HCT116 (cell line): ENCODE results near the gene TXNDC16. TPM values are rescaled to one million over a fixed set of nuclear protein-coding genes. Genes with fewer than 3 reads are reported as not detected.

Source experiments
- ATAC-seq: fragments of 200-7000 bp; cut with Tn5 transposase; 2 replicates; pipeline ENCODE4 v1.9.1; 2020; ENCODE audit warnings: mild to moderate bottlenecking, moderate library complexity
- BruUV-seq: library from RNA; stranded (reverse); fragments of 400-500 nt; replicated peaks from 2 replicates; lab custom pipeline; 2021; lab: Mats Ljungman, UMichigan
- CTCF ChIA-PET: fragments of 300-600 bp; sonication (Branson Sonifier 250); formaldehyde crosslinking; loops from one replicate; lab custom pipeline; 2021; ENCODE audit warnings: antibody characterized with exemption; lab: Charles Lee
- POLR2A ChIA-PET: fragments of 300-600, 350-600 bp; sonication (Branson Sonifier 250); formaldehyde crosslinking; loops from one replicate; lab custom pipeline; 2021; ENCODE audit warnings: antibody characterized with exemption; lab: Charles Lee
- RAD21 ChIA-PET, 2 experiments: fragments of 300-600 bp; sonication (Branson Sonifier 250); formaldehyde crosslinking; loops; one replicate each; lab custom pipeline; 2023; ENCODE audit warnings: low total read pairs in 2 of 2; ENCODE audit not compliant: uncharacterized antibody in 2 of 2, unreplicated experiment in 2 of 2, low non-redundant PET in 1 of 2; lab: Charles Lee
- DNase-seq: peaks from one replicate; pipeline ENCODE4 v3.0.0-alpha.2; 2010; ENCODE audit warnings: low read depth, low spot score
- H2AFZ ChIP-seq: fragments of 200-600 bp; shearing (Covaris generic), sonication (generic); 2 replicates; pipeline ENCODE4 v1.6.1; 2017; ENCODE audit warnings: low read depth, mixed run types, mixed read lengths, antibody characterized with exemption, low read length; ENCODE audit not compliant: poor library complexity, severe bottlenecking
- H3K27ac ChIP-seq: 2 replicates; pipeline ENCODE4 v1.5.1; 2012; ENCODE audit warnings: low read depth, low read length
- H3K27me3 ChIP-seq: fragments of 200-600 bp; sonication (generic); 2 replicates; pipeline ENCODE4 v1.6.1; 2016; ENCODE audit warnings: mixed run types, low read length, mixed read lengths; ENCODE audit not compliant: insufficient read depth
- H3K36me3 ChIP-seq, 2 experiments: fragments of 200-500 bp in 1 of 2; fragments of 200-600 bp in 1 of 2; sonication (Bioruptor generic) in 1 of 2; sonication (generic) in 1 of 2; 2 replicates each; pipeline versions ENCODE4 v1.5.1 to v1.6.1; 2014 to 2016; ENCODE audit warnings: low read length in 2 of 2, inconsistent platforms in 1 of 2, mixed read lengths in 1 of 2, mixed run types in 1 of 2; ENCODE audit not compliant: insufficient read depth in 2 of 2, control insufficient read depth in 1 of 2
- H3K4me1 ChIP-seq, 2 experiments: fragments of 200-600 bp in 1 of 2; sonication (generic) in 1 of 2; 2 replicates each; pipeline versions ENCODE4 v1.5.1 to v1.6.1; 2012 to 2017; ENCODE audit warnings: low read length in 2 of 2, inconsistent platforms in 1 of 2, mild to moderate bottlenecking in 1 of 2, mixed read lengths in 1 of 2, mixed run types in 1 of 2, moderate library complexity in 1 of 2; ENCODE audit not compliant: insufficient read depth in 2 of 2, control insufficient read depth in 1 of 2
- H3K4me2 ChIP-seq: fragments of 200-600 bp; sonication (generic); 2 replicates; pipeline ENCODE4 v1.6.1; 2017; ENCODE audit warnings: mixed run types, low read length, mixed read lengths
- H3K4me3 ChIP-seq, 2 experiments: fragments of 200-600 bp in 1 of 2; sonication (generic) in 1 of 2; replicated peaks in 1 of 2; 2 replicates each; pipeline ENCODE4 v1.5.1; 2011 to 2016; ENCODE audit warnings: low read length in 2 of 2, control low read depth in 1 of 2, low read depth in 1 of 2, mild to moderate bottlenecking in 1 of 2, mixed read lengths in 1 of 2, mixed run types in 1 of 2
- H3K79me2 ChIP-seq: fragments of 200-600 bp; sonication (generic); 2 replicates; pipeline ENCODE4 v1.6.1; 2017; ENCODE audit warnings: mild to moderate bottlenecking, mixed run types, low read length, moderate library complexity, mixed read lengths; ENCODE audit not compliant: insufficient read depth
- H3K9ac ChIP-seq: fragments of 200-600 bp; sonication (generic); 2 replicates; pipeline ENCODE4 v1.6.1; 2016; ENCODE audit warnings: low read length, mixed read lengths
- H3K9me2 ChIP-seq: fragments of 200-600 bp; sonication (generic), shearing (Covaris generic); 2 replicates; pipeline ENCODE4 v1.6.1; 2017; ENCODE audit warnings: mixed run types, mild to moderate bottlenecking, moderate library complexity; ENCODE audit not compliant: insufficient read depth
- H3K9me3 ChIP-seq, 2 experiments: fragments of 200-500 bp in 1 of 2; fragments of 200-600 bp in 1 of 2; sonication (Bioruptor generic) in 1 of 2; sonication (generic) in 1 of 2; 2 replicates each; pipeline ENCODE4 v1.6.1; 2014 to 2017; ENCODE audit warnings: low read length in 2 of 2, mixed read lengths in 2 of 2, inconsistent platforms in 1 of 2, low read depth in 1 of 2, mild to moderate bottlenecking in 1 of 2, mixed run types in 1 of 2, moderate library complexity in 1 of 2; ENCODE audit not compliant: control insufficient read depth in 1 of 2, insufficient read depth in 1 of 2
- H4K20me1 ChIP-seq: fragments of 200-600 bp; sonication (generic), shearing (Covaris generic); 2 replicates; pipeline ENCODE4 v1.6.1; 2017; ENCODE audit warnings: mixed run types, mild to moderate bottlenecking, moderate library complexity; ENCODE audit not compliant: insufficient read depth
- EGR1 ChIP-seq: IDR thresholded peaks from 2 replicates; pipeline ENCODE4 v1.6.1; 2012; ENCODE audit warnings: low read depth
- EZH2phosphoT487 ChIP-seq: fragments of 200-600 bp; IDR thresholded peaks from 2 replicates; pipeline ENCODE4 v1.6.1; 2018; ENCODE audit warnings: antibody characterized with exemption, borderline replicate concordance
- FOSL1 ChIP-seq: IDR thresholded peaks from 2 replicates; pipeline ENCODE4 v1.6.1; 2012; ENCODE audit warnings: low read depth
- RAD21 ChIP-seq: IDR thresholded peaks from 2 replicates; pipeline ENCODE4 v1.6.1; 2012; ENCODE audit warnings: low read depth, mild to moderate bottlenecking
- SRF ChIP-seq: IDR thresholded peaks from 2 replicates; pipeline ENCODE4 v1.6.1; 2012; ENCODE audit warnings: low read depth
- intact Hi-C: fragments of 100-400 bp; cut with micrococcal nuclease; formaldehyde crosslinking; loops from 2 replicates; pipeline ENCODE4 v1.10.0; 2022
- total RNA-seq: library from RNA; stranded (reverse); gene quantifications from one replicate; pipeline ENCODE4 v1.2.1, GENCODE V29; 2021; ENCODE audit not compliant: unreplicated experiment
- TF ChIP-seq, protein P1 (sequence below), 3 experiments: fragments of 200-600 bp in 1 of 3; sonication (generic) in 1 of 3; IDR thresholded peaks in 2 of 3; conservative IDR thresholded peaks in 1 of 3; 2 replicates each; pipeline ENCODE4 v1.5.1; 2012 to 2017; ENCODE audit warnings: low read depth in 2 of 3, low read length in 2 of 3, antibody characterized with exemption in 1 of 3, borderline replicate concordance in 1 of 3, control low read depth in 1 of 3, mild to moderate bottlenecking in 1 of 3, mixed read lengths in 1 of 3, mixed run types in 1 of 3, moderate library complexity in 1 of 3; ENCODE audit not compliant: insufficient read depth in 1 of 3
- TF ChIP-seq, protein P2 (sequence below): IDR thresholded peaks from 2 replicates; pipeline ENCODE4 v1.6.1; 2012
- TF ChIP-seq, protein P3 (sequence below): IDR thresholded peaks from 2 replicates; pipeline ENCODE4 v1.6.1; 2012

TXNDC16 gene
- total RNA-seq, 1 experiment from 2014 or later = 2.7 TPM

DNA sequence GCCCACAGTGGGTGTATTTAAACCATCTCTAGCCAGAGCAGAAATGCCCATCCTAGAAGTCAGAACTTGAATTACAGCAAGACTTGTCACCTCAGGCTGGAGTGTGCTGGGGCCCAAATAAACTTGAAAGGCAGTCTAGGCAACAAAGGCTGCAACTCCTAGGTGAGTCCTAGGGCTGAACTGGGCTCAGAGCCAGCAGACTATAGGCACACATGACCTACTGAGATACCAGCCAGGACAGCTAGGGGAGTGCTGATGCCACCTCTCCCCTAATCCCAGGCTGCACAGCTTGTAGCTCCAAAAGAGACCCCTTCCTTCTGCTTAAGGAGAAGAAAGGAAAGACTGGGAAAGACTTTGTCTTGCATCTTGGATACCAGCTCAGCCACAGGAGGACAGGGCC lies 106.0 kb downstream of the TXNDC16 start:
- no peak overlapping the region for H3K4me2 ChIP-seq
- H3K4me3 ChIP-seq = no peak overlapping the region
- ATAC-seq (no peak), DNase-seq (no peak)
- no peak overlapping the region for H3K27ac ChIP-seq
- H3K27me3 ChIP-seq = no peaks in the 10 kb centered on the region
- no TSS peak for BruUV-seq
- H3K9me3 ChIP-seq = no peaks in the 10 kb centered on the region
- RAD21 ChIA-PET = no interaction called here
- POLR2A ChIA-PET = no interaction called here
- H3K4me1 ChIP-seq = no peaks in the 10 kb centered on the region
- no peaks in the 10 kb centered on the region for H4K20me1 ChIP-seq
- CTCF ChIA-PET = no interaction called here
- intact Hi-C loops = no loop called here
- no peaks in the 10 kb centered on the region for H3K36me3 ChIP-seq
- H3K9me2 ChIP-seq = no peaks in the 10 kb centered on the region
- no peak overlapping the region for H2AFZ ChIP-seq
- TF ChIP-seq, protein P1, sequence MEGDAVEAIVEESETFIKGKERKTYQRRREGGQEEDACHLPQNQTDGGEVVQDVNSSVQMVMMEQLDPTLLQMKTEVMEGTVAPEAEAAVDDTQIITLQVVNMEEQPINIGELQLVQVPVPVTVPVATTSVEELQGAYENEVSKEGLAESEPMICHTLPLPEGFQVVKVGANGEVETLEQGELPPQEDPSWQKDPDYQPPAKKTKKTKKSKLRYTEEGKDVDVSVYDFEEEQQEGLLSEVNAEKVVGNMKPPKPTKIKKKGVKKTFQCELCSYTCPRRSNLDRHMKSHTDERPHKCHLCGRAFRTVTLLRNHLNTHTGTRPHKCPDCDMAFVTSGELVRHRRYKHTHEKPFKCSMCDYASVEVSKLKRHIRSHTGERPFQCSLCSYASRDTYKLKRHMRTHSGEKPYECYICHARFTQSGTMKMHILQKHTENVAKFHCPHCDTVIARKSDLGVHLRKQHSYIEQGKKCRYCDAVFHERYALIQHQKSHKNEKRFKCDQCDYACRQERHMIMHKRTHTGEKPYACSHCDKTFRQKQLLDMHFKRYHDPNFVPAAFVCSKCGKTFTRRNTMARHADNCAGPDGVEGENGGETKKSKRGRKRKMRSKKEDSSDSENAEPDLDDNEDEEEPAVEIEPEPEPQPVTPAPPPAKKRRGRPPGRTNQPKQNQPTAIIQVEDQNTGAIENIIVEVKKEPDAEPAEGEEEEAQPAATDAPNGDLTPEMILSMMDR (IDR thresholded peaks at IDR 0.05 in 2 of 3, conservative IDR thresholded peaks at IDR 0.05 in 1 of 3; ENCODE audit: borderline replicate concordance in 1 of 3, insufficient read depth in 1 of 3, low read depth in 2 of 3, low read length in 2 of 3) = no peak
- TF ChIP-seq EZH2phosphoT487 (no peak), RAD21 (no peak), SRF (no peak), EGR1 (no peak)
- TF ChIP-seq, protein P2, sequence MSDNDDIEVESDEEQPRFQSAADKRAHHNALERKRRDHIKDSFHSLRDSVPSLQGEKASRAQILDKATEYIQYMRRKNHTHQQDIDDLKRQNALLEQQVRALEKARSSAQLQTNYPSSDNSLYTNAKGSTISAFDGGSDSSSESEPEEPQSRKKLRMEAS = no peak
- H3K9ac ChIP-seq = no peak overlapping the region
- H3K79me2 ChIP-seq = no peaks in the 10 kb centered on the region

DNA sequence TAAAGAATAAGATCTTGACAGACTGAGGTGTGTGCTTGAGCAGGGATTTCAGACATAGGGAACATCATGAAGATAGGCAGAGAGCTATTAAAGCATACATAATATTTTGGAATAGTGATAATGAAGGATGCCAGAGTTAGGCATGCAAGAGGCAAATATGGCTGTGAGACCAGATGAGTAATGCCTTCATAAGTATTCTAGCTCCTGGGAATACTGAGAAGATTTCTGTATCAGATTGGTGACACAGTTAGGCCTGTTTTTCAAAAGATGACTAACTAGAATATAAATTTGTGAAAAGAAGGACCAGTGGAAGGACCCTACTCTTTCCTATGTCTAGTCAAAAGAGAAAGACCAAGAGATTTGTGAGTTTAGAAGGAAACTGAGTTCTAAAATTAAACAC lies 108.8 kb downstream of the TXNDC16 start:
- intact Hi-C loops = no loop called here
- CTCF ChIA-PET = interaction anchor here (1.0 kb wide), 1 partner anchor 10 kb away, joined by 3 read pairs; no protein-coding TSS in a partner anchor

More for the DNA sequence above, 108.8 kb downstream of the TXNDC16 start:
- TF ChIP-seq, protein P3, sequence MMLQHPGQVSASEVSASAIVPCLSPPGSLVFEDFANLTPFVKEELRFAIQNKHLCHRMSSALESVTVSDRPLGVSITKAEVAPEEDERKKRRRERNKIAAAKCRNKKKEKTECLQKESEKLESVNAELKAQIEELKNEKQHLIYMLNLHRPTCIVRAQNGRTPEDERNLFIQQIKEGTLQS = no peak
- TF ChIP-seq FOSL1 = no peak
- TF ChIP-seq SRF = no peak
- no TSS peak for BruUV-seq
- H3K9me2 ChIP-seq = no peaks in the 10 kb centered on the region
- H3K9ac ChIP-seq = no peak overlapping the region
- no peak overlapping the region for H3K4me3 ChIP-seq
- H3K27me3 ChIP-seq = no peaks in the 10 kb centered on the region
- no peaks in the 10 kb centered on the region for H3K36me3 ChIP-seq
- RAD21 ChIA-PET = no interaction called here
- H3K9me3 ChIP-seq = no peaks in the 10 kb centered on the region
- no peaks in the 10 kb centered on the region for H3K79me2 ChIP-seq
- no peak overlapping the region for H2AFZ ChIP-seq
- H3K4me1 ChIP-seq = no peaks in the 10 kb centered on the region
- ATAC-seq = no peak
- no peak overlapping the region for H3K27ac ChIP-seq
- POLR2A ChIA-PET = no interaction called here
- no peaks in the 10 kb centered on the region for H4K20me1 ChIP-seq
- no peak overlapping the region for H3K4me2 ChIP-seq
- no peak for DNase-seq
